Amniotic stem cell (primary cell): ENCODE results near the gene CACNA1G.

Source experiments
- DNase-seq: peaks from one replicate; lab custom pipeline; 2025; lab: John Stamatoyannopoulos, UW

Gene CACNA1G

DNA sequence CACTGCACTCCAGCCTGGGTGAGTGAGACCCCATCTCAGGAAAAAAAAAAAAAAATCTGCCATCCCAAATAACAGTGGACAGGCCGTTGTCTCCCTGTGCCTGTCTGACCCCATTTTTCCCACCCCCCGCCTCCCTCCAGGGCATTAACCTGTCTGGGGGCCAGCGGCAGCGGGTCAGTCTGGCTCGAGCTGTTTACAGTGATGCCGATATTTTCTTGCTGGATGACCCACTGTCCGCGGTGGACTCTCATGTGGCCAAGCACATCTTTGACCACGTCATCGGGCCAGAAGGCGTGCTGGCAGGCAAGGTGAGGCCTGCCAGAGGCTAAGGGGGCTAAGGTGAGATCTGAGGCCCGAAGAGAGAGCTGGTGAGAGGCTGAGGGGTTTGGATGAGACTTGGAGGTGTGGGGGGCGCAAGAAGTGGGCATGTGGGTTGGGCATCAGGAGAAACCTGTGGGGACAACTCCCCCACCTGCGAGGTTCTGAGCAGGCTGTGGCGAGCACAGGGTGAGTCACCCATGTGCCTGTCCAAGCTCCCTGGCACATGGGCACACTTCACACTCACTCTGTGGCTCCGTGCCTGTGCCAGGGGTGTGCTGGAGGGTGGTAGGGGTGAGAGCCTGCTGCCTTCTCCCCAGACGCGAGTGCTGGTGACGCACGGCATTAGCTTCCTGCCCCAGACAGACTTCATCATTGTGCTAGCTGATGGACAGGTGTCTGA, 112.5 kb downstream of the CACNA1G start:
- no peak for DNase-seq

DNA sequence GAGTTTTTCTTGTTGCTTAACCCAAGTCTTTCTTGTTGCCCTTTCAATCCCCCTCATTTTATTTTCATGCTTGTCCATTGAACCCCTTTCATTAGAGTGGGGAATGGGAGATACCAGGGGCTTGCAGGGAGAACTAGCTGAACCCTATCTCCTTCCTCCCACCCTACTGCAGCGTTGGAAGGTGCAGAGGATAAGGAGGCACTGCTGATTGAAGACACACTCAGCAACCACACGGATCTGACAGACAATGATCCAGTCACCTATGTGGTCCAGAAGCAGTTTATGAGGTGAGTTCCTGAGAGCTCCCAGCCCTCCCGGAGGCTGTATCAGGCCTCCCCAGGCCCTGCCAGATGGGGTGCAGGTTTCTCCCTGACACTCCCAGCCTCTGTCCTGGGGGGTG, 114.7 kb downstream of the CACNA1G start:
- DNase-seq: no peak

DNA sequence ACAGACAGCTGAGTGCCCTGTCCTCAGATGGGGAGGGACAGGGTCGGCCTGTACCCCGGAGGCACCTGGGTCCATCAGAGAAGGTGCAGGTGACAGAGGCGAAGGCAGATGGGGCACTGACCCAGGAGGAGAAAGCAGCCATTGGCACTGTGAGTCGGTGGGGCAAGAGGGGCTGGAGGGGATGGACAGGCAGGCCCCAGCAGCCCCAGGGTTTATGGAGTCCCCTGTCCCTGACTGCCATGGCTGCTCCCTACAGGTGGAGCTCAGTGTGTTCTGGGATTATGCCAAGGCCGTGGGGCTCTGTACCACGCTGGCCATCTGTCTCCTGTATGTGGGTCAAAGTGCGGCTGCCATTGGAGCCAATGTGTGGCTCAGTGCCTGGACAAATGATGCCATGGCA, 115.1 kb downstream of the CACNA1G start:
- DNase-seq: no peak

DNA sequence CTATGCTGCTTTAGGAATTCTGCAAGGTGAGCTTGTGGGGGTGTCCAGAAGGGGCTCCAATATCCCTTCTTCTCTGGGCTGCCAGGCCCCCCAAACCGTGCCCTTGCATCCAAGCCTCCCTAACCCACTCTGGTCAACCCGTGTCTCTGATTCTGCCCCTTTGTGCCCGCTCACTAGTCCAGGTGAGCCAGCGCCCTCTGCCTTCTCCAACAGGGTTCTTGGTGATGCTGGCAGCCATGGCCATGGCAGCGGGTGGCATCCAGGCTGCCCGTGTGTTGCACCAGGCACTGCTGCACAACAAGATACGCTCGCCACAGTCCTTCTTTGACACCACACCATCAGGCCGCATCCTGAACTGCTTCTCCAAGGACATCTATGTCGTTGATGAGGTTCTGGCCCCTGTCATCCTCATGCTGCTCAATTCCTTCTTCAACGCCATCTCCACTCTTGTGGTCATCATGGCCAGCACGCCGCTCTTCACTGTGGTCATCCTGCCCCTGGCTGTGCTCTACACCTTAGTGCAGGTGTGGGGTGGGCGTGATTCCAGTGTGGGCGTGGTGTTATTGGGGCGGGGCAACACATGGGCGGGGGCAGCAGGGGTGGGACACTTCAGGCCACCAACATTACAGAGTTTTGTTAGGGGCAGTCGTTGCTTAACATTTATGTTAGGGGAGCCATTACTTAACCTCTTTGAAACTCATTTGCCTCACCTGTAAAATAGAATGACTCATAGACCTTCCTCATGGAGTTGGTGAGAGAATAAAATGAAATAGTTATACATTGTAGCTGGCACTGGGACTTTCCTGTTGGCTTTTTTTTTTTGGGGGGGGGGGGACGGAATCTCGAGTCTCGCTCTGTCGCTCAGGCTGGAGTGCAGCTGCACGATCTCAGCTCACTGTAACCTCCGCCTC, 115.8 kb downstream of the CACNA1G start:
- no peak for DNase-seq
